GM12891 (cell line): ENCODE data around the gene SMPD3.

Experiments used
- PAX5 ChIP-seq: IDR thresholded peaks from 2 replicates; pipeline ENCODE4 v1.6.1; 2011; ENCODE audit warnings: low read length, moderate library complexity, mild to moderate bottlenecking; ENCODE audit not compliant: insufficient read depth, severe bottlenecking
- POLR2A ChIP-seq: IDR thresholded peaks from 2 replicates; pipeline ENCODE4 v1.6.1; 2011; ENCODE audit warnings: low read depth, low read length, control low read depth
- POLR2AphosphoS5 ChIP-seq: IDR thresholded peaks from 2 replicates; pipeline ENCODE4 v1.6.1; 2011; ENCODE audit warnings: low read depth, low read length, control low read depth
- POU2F2 ChIP-seq: IDR thresholded peaks from 2 replicates; pipeline ENCODE4 v1.6.1; 2011; ENCODE audit warnings: low read depth, mild to moderate bottlenecking, control low read depth, low read length, moderate library complexity
- SPI1 ChIP-seq: IDR thresholded peaks from 2 replicates; pipeline ENCODE4 v1.6.1; 2011; ENCODE audit warnings: low read depth, low read length, control low read depth
- TAF1 ChIP-seq: IDR thresholded peaks from 2 replicates; pipeline ENCODE4 v1.6.1; 2011; ENCODE audit warnings: low read depth, low read length, control low read depth

DNA sequence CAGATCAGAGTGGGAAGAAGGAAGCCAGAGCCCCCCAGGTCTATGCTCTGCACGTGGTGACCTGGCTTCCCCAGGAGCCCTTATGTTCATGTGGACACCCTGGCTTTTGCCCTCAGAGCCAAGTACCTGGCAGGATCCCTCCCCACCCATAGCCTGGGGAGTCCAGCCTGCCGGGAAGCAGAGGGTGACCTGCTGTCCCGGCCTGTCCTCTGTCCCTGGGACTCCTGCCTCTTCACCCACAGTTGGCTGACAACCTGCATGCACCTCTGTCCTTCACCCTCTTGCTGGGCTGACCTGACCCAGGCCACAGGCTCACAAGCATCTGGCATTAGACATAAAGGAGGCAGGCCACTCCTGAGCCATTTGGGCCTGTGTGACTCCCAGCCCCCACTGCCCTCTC lies 60.2 kb downstream of the SMPD3 start:
- no peak for TF ChIP-seq POLR2AphosphoS5
- TF ChIP-seq POLR2A, result no peak
- TF ChIP-seq TAF1, result no peak
- TF ChIP-seq POU2F2, result no peak
- no peak for TF ChIP-seq PAX5
- no peak for TF ChIP-seq SPI1
